Spleen (tissue), 3 donors: ENCODE measurements around the gene ATRX.

Experiments
- POLR2A ChIP-seq, 3 donors: fragments of 450-650 bp; IDR thresholded peaks; one replicate each; pipeline ENCODE4 v1.5.1; 2017; ENCODE audit warnings: antibody characterized with exemption in 3 of 3, mild to moderate bottlenecking in 1 of 3
- POLR2AphosphoS5 ChIP-seq, 3 donors: sonication (generic); formaldehyde crosslinking; IDR thresholded peaks; one replicate each; pipeline ENCODE4 v1.5.1; 2017; ENCODE audit warnings: antibody characterized with exemption in 3 of 3

GRCh38 chrX:77771601-77772000, 14.4 kb downstream of the ATRX start:
- TF ChIP-seq POLR2A (IDR thresholded peaks at IDR 0.05) (no peak), POLR2AphosphoS5 (IDR thresholded peaks at IDR 0.05) (no peak)
